Measurements from ENCODE around the gene NPAS3. TPM values are rescaled to one million over a fixed set of nuclear protein-coding genes. Genes with fewer than 3 reads are reported as not detected.

NPAS3 gene
- total RNA-seq, 1 donor from 2014 or later, result not detected

GRCh38 chr14:33781236-33781635, 842.6 kb downstream of the NPAS3 start:
- Mint-ChIP-seq H3K4me3 (no peak overlapping the region), H3K27me3 (peaks cover 12% of the 10 kb centered on the region), H3K36me3 (ENCODE audit: low read depth) (no peaks in the 10 kb centered on the region), H3K9me3 (no peaks in the 10 kb centered on the region), H3K4me1 (no peaks in the 10 kb centered on the region), H3K27ac (no peak overlapping the region)
- intact Hi-C loops (cut with micrococcal nuclease), result no loop called here
- no peak for DNase-seq

DNA sequence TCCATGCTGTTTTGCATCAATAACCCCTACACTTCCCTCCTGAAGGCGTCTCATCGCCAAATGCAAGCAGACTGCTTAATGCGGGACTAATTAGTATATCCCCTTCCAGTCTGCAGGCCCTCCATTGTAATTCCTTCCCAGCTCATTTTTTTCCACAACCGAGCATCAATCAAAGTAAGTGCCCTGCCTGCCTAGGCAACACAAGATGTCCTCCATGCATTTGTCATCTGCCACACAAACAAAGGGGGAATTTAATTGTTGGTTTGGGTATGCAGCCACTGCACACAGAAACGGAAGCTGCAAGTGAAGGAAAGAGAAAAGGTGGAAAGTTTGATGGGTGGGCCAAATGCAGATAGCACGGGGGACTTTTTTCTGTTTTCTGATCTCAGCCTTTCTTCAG, 844.2 kb downstream of the NPAS3 start:
- H3K27me3 Mint-ChIP-seq, result peaks cover 15% of the 10 kb centered on the region
- intact Hi-C loops (cut with micrococcal nuclease), result no loop called here
- DNase-seq, result peak; percentile 45
- H3K36me3 Mint-ChIP-seq (ENCODE audit: low read depth), result no peaks in the 10 kb centered on the region
- no peak overlapping the region for H3K27ac Mint-ChIP-seq
- no peaks in the 10 kb centered on the region for H3K9me3 Mint-ChIP-seq
- no peak overlapping the region for H3K4me3 Mint-ChIP-seq
- no peaks in the 10 kb centered on the region for H3K4me1 Mint-ChIP-seq

GRCh38 chr14:33786091-33786825, 847.6 kb downstream of the NPAS3 start:
- peaks cover 4% of the 10 kb centered on the region for H3K4me1 Mint-ChIP-seq
- H3K4me3 Mint-ChIP-seq, result no peak overlapping the region
- H3K27me3 Mint-ChIP-seq, result peaks cover 24% of the 10 kb centered on the region
- intact Hi-C loops (cut with micrococcal nuclease), result no loop called here
- no peak for DNase-seq
- H3K36me3 Mint-ChIP-seq (ENCODE audit: low read depth), result no peaks in the 10 kb centered on the region
- no peak overlapping the region for H3K27ac Mint-ChIP-seq
- no peaks in the 10 kb centered on the region for H3K9me3 Mint-ChIP-seq

DNA sequence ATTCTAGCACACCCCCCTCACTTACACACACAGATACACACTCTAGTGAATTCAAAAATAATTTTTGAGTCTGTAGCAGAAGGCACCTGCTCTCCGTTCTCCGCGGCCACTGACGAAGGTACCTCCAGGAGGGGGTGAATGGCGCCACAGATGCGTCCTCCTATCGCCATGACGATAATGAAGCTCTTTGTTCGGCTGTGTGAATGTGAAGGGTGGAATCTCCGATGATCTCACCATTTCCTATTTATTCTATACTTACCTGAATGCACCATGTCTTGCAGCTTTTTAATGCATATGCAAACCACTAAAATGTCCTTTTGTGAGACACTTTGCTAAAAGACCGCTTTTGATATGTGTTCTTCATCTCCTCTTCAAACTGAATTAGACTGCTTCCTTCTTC, 849.5 kb downstream of the NPAS3 start:
- no peaks in the 10 kb centered on the region for H3K36me3 Mint-ChIP-seq (ENCODE audit: low read depth)

GRCh38 chr14:33790996-33791395, 852.3 kb downstream of the NPAS3 start:
- no peak overlapping the region for H3K27ac Mint-ChIP-seq
- H3K36me3 Mint-ChIP-seq (ENCODE audit: low read depth), result no peaks in the 10 kb centered on the region
- DNase-seq, result peak; percentile 50
- intact Hi-C loops (cut with micrococcal nuclease), result loop anchor here (5.0 kb wide), 4 partner anchors 314 to 1079 kb away; partner anchors contain the start of gene NPAS3
- no peaks in the 10 kb centered on the region for H3K9me3 Mint-ChIP-seq
- peaks cover 49% of the 10 kb centered on the region for H3K27me3 Mint-ChIP-seq
- H3K4me3 Mint-ChIP-seq, result no peak overlapping the region
- H3K4me1 Mint-ChIP-seq, result peaks cover 21% of the 10 kb centered on the region

More for the DNA sequence above, 849.5 kb downstream of the NPAS3 start:
- no peak overlapping the region for H3K27ac Mint-ChIP-seq
- no peaks in the 10 kb centered on the region for H3K9me3 Mint-ChIP-seq
- intact Hi-C loops (cut with micrococcal nuclease), result no loop called here
- no peak for DNase-seq
- H3K4me1 Mint-ChIP-seq, result peaks cover 20% of the 10 kb centered on the region
- H3K27me3 Mint-ChIP-seq, result peaks cover 31% of the 10 kb centered on the region
- H3K4me3 Mint-ChIP-seq, result no peak overlapping the region

DNA sequence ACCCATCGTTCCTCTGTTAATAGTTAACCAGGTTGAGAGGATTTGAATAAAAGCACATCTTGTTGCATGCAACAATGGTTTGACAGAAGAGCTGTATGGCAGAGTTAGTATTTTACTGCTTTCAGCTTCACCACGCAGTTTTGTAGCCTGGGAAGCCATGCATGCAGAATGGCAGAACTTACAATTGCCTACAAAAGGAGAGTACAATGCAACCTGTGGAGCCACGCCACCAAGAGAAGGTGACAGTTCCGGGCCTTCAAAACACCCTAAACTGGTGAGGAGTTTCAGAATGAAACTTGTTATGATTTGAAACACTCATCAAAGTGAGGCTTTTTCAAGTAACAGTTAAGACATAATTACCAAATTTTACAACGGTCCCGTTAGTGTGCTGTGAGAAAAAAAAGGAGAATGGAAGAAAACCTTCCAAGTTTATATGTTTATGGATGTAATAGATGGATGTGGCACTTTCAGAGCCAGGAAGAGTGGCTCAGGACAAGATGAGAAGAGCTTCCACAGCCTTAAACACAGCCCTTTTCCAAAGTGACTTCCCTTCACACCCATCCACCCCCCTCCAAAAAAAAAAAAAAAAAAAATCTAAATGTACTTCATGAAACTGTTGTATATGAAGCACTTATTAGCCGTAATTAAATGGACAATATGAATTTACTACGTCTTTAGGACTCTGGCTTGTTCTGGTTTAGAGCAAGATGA, 853.5 kb downstream of the NPAS3 start:
- peaks cover 21% of the 10 kb centered on the region for H3K4me1 Mint-ChIP-seq
- no peaks in the 10 kb centered on the region for H3K9me3 Mint-ChIP-seq
- H3K27me3 Mint-ChIP-seq, result peaks cover 51% of the 10 kb centered on the region
- H3K36me3 Mint-ChIP-seq (ENCODE audit: low read depth), result no peaks in the 10 kb centered on the region
- no peak overlapping the region for H3K27ac Mint-ChIP-seq
- peak; percentile 56 for DNase-seq
- intact Hi-C loops (cut with micrococcal nuclease), result loop anchor here (1.0 to 5.0 kb wide), 5 partner anchors 315 to 1216 kb away; partner anchors contain the start of gene NPAS3
- H3K4me3 Mint-ChIP-seq, result peak overlapping the region; percentile 78

DNA sequence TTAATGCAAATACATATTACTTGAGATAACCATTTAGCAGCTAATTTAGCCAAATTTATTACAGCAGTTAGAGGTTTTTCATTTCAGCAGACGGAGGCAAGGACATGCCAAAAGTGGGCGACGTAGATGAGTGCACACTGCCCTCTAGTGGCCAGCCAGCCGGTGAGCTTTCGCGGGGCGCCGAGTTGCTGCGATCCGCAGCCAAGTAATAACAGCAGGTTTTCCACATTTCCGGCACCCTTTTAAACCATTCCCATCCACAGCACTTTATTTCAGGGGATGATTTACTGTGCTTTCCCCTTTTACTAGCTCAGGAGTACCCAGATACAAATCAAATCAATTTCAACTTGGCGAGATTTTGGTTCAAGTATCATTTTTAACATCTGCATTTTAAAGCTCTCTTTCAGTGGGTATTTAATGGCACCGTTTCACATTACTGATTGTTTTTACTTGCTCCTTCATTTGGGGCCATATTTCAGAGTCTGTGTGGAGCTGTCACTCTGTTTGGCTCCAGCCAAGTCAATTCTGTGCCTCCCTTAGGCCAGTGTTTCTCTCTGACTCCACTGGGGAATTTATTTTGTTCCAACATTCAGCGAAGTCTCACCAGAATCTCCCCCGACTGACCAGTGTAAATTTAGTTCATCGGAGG, 854.2 kb downstream of the NPAS3 start:
- peak overlapping the region; percentile 78 for H3K4me3 Mint-ChIP-seq
- peaks cover 21% of the 10 kb centered on the region for H3K4me1 Mint-ChIP-seq
- no peak overlapping the region for H3K27ac Mint-ChIP-seq
- intact Hi-C loops (cut with micrococcal nuclease), result loop anchor here (1.0 to 5.0 kb wide), 5 partner anchors 316 to 1217 kb away; partner anchors contain the start of gene NPAS3
- no peaks in the 10 kb centered on the region for H3K9me3 Mint-ChIP-seq
- peak; percentile 91 for DNase-seq
- no peaks in the 10 kb centered on the region for H3K36me3 Mint-ChIP-seq (ENCODE audit: low read depth)
- H3K27me3 Mint-ChIP-seq, result peaks cover 52% of the 10 kb centered on the region

- Mint-ChIP-seq H3K4me1 (peaks cover 21% of the 10 kb centered on the region), H3K9me3 (no peaks in the 10 kb centered on the region), H3K36me3 (ENCODE audit: low read depth) (no peaks in the 10 kb centered on the region), H3K4me3 (no peak overlapping the region), H3K27me3 (peaks cover 55% of the 10 kb centered on the region), H3K27ac (no peak overlapping the region)
- intact Hi-C loops (cut with micrococcal nuclease), result loop anchor here (5.0 kb wide), 4 partner anchors 316 to 1081 kb away; partner anchors contain the start of gene NPAS3
- DNase-seq, result no peak
Measured at GRCh38 chr14:33793398-33794110, 854.9 kb downstream of the NPAS3 start.

- no peak overlapping the region for H3K4me3 Mint-ChIP-seq
- intact Hi-C loops (cut with micrococcal nuclease), result loop anchor here (5.0 kb wide), 4 partner anchors 318 to 1083 kb away; partner anchors contain the start of gene NPAS3
- H3K4me1 Mint-ChIP-seq, result peaks cover 21% of the 10 kb centered on the region
- H3K27me3 Mint-ChIP-seq, result peaks cover 61% of the 10 kb centered on the region
- no peak overlapping the region for H3K27ac Mint-ChIP-seq
- no peaks in the 10 kb centered on the region for H3K9me3 Mint-ChIP-seq
- no peaks in the 10 kb centered on the region for H3K36me3 Mint-ChIP-seq (ENCODE audit: low read depth)
- DNase-seq, result no peak
Measured at GRCh38 chr14:33794791-33795305, 856.2 kb downstream of the NPAS3 start.

- Mint-ChIP-seq H3K4me3 (no peak overlapping the region), H3K27me3 (peaks cover 60% of the 10 kb centered on the region), H3K36me3 (ENCODE audit: low read depth) (peaks cover 3% of the 10 kb centered on the region), H3K4me1 (peaks cover 20% of the 10 kb centered on the region), H3K27ac (no peak overlapping the region), H3K9me3 (peaks cover 4% of the 10 kb centered on the region)
- intact Hi-C loops (cut with micrococcal nuclease), result no loop called here
- no peak for DNase-seq
Measured at GRCh38 chr14:33796356-33796755, 857.7 kb downstream of the NPAS3 start.

DNA sequence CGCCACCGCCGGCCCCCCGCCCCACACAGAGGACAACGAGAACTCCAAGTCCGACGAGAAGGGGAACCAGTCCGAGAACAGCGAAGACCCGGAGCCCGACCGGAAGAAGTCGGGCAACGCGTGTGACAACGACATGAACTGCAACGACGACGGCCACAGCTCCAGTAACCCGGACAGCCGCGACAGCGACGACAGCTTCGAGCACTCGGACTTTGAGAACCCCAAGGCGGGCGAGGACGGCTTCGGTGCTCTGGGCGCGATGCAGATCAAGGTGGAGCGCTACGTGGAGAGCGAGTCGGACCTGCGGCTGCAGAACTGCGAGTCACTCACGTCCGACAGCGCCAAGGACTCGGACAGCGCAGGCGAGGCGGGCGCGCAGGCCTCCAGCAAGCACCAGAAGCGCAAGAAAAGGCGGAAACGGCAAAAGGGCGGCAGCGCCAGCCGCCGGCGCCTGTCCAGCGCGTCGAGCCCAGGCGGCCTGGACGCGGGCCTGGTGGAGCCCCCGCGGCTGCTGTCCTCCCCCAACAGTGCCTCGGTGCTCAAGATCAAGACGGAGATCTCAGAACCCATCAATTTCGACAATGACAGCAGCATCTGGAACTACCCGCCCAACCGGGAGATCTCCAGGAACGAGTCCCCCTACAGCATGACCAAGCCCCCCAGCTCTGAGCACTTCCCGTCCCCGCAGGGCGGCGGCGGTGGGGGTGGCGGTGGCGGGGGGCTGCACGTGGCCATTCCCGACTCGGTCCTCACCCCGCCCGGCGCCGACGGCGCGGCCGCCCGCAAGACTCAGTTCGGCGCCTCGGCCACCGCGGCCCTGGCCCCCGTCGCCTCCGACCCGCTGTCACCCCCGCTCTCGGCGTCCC, 861.3 kb downstream of the NPAS3 start:
- no peak overlapping the region for H3K27ac Mint-ChIP-seq
- no peak overlapping the region for H3K4me3 Mint-ChIP-seq
- intact Hi-C loops (cut with micrococcal nuclease), result no loop called here
- H3K4me1 Mint-ChIP-seq, result peaks cover 4% of the 10 kb centered on the region
- H3K27me3 Mint-ChIP-seq, result peaks cover 57% of the 10 kb centered on the region
- DNase-seq, result no peak
- peaks cover 5% of the 10 kb centered on the region for H3K9me3 Mint-ChIP-seq
- peaks cover 3% of the 10 kb centered on the region for H3K36me3 Mint-ChIP-seq (ENCODE audit: low read depth)

- Mint-ChIP-seq H3K4me1 (peaks cover 4% of the 10 kb centered on the region), H3K27me3 (peaks cover 53% of the 10 kb centered on the region), H3K4me3 (no peak overlapping the region), H3K36me3 (ENCODE audit: low read depth) (peaks cover 3% of the 10 kb centered on the region), H3K9me3 (peaks cover 5% of the 10 kb centered on the region), H3K27ac (no peak overlapping the region)
- DNase-seq, result no peak
- intact Hi-C loops (cut with micrococcal nuclease), result no loop called here
Measured at GRCh38 chr14:33800735-33801163, 862.1 kb downstream of the NPAS3 start.
